HepG2 (cell line): ENCODE results near the gene FAM120B. TPM values are rescaled to one million over a fixed set of nuclear protein-coding genes. Genes with fewer than 3 reads are reported as not detected.
A peak's percentile ranks its signal among the peaks of the same experiment; 100 is the strongest.

Experiments used
- ATAC-seq: fragments of 200-7000 bp; cut with Tn5 transposase; 3 replicates; pipeline ENCODE4 v1.9.1; 2020; ENCODE audit warnings: mild to moderate bottlenecking, moderate library complexity
- BruUV-seq: library from RNA; stranded (reverse); fragments of 400-500 nt; replicated peaks from 2 replicates; lab custom pipeline; 2021; lab: Mats Ljungman, UMichigan
- CTCF ChIA-PET: fragments of 300-600 bp; formaldehyde crosslinking; extraction: SDS; loops from one replicate; lab custom pipeline; 2021; ENCODE audit warnings: low total read pairs, inconsistent platforms, low intra/inter-chr PET ratio; lab: Yijun Ruan, JAX
- POLR2A ChIA-PET: fragments of 350-600 bp; sonication (Branson Sonifier 250); formaldehyde crosslinking; loops from one replicate; lab custom pipeline; 2020; ENCODE audit warnings: antibody characterized with exemption, inconsistent platforms; lab: Yijun Ruan, JAX
- DNase-seq: peaks from one replicate; pipeline ENCODE4 v3.0.0-alpha.2; 2015; ENCODE audit warnings: low spot score
- FAIRE-seq: peaks from 3 replicates; lab custom pipeline; 2011; peaks lifted over from hg19 to GRCh38; lab: Jason Lieb, UNC
- H2AFZ ChIP-seq: one replicate; pipeline ENCODE4 v1.6.1; 2011; ENCODE audit warnings: low read length, inconsistent platforms
- H3K27ac ChIP-seq: fragments of 300-600 bp; 3 replicates; pipeline ENCODE4 v1.8.0; 2011; ENCODE audit warnings: mixed run types, mild to moderate bottlenecking, mixed read lengths, low read length, inconsistent platforms; ENCODE audit not compliant: insufficient read depth; ENCODE audit errors: extremely low read length
- H3K27me3 ChIP-seq, 2 experiments: fragments of 200-600 bp in 1 of 2; 2 replicates in 1 of 2; 3 replicates in 1 of 2; pipeline versions ENCODE4 v1.6.0 to v1.8.0; 2011; ENCODE audit warnings: low read length in 2 of 2, mild to moderate bottlenecking in 2 of 2, moderate library complexity in 2 of 2, inconsistent platforms in 1 of 2; ENCODE audit not compliant: insufficient read depth in 2 of 2, control insufficient read depth in 1 of 2
- H3K36me3 ChIP-seq, 2 experiments: fragments of 200-600 bp in 1 of 2; replicated peaks in 1 of 2; 2 replicates in 1 of 2; 3 replicates in 1 of 2; pipeline versions ENCODE4 v1.5.1 to v1.8.0; 2011; ENCODE audit warnings: low read length in 2 of 2, inconsistent platforms in 1 of 2; ENCODE audit not compliant: insufficient read depth in 2 of 2, control insufficient read depth in 1 of 2
- H3K4me1 ChIP-seq: 2 replicates; pipeline ENCODE4 v1.5.1; 2012; ENCODE audit warnings: low read length, inconsistent platforms; ENCODE audit not compliant: insufficient read depth
- H3K4me2 ChIP-seq: 2 replicates; pipeline ENCODE4 v1.6.0; 2011; ENCODE audit warnings: low read depth, low read length, inconsistent platforms
- H3K4me3 ChIP-seq, 3 experiments: fragments of 200-600 bp in 1 of 3; sonication (generic), shearing (Covaris generic) in 1 of 3; replicated peaks in 1 of 3; 2 replicates each; pipeline ENCODE4 v1.5.1; 2011 to 2016; ENCODE audit warnings: low read length in 3 of 3, inconsistent platforms in 2 of 3, low read depth in 2 of 3, mild to moderate bottlenecking in 2 of 3, control low read depth in 1 of 3, mixed read lengths in 1 of 3; ENCODE audit not compliant: insufficient read depth in 1 of 3
- H3K79me2 ChIP-seq: one replicate; pipeline ENCODE4 v1.6.1; 2011; ENCODE audit warnings: low read length, inconsistent platforms; ENCODE audit not compliant: insufficient read depth
- H3K9ac ChIP-seq: 2 replicates; pipeline ENCODE4 v1.6.0; 2011; ENCODE audit warnings: mild to moderate bottlenecking, low read depth, low read length, inconsistent platforms; ENCODE audit not compliant: insufficient read depth
- H3K9me3 ChIP-seq: 2 replicates; pipeline ENCODE4 v1.5.1; 2012; ENCODE audit warnings: mild to moderate bottlenecking, low read length
- H4K20me1 ChIP-seq: 2 replicates; pipeline ENCODE4 v1.6.0; 2011; ENCODE audit warnings: inconsistent platforms, mild to moderate bottlenecking, low read length, moderate library complexity; ENCODE audit not compliant: insufficient read depth
- CEBPB ChIP-seq: IDR thresholded peaks from 2 replicates; pipeline ENCODE4 v1.6.1; 2011; ENCODE audit warnings: low read depth, low read length, improper control_type of control experiment, borderline replicate concordance
- PATZ1 ChIP-seq: sonication (generic); formaldehyde crosslinking; IDR thresholded peaks from 2 replicates; pipeline ENCODE4 v1.4.0; 2020; ENCODE audit warnings: missing genetic modification reagents
- TERF1 ChIP-seq: sonication (generic); formaldehyde crosslinking; IDR thresholded peaks from 2 replicates; pipeline ENCODE4 v1.8.0; 2022; ENCODE audit warnings: mild to moderate bottlenecking, missing genetic modification reagents, moderate library complexity
- ZBTB7A ChIP-seq: sonication (generic); formaldehyde crosslinking; IDR thresholded peaks from 2 replicates; pipeline ENCODE4 v1.8.0; 2022; ENCODE audit warnings: mild to moderate bottlenecking, missing genetic modification reagents
- ZNF350 ChIP-seq: sonication (generic); formaldehyde crosslinking; IDR thresholded peaks from 2 replicates; pipeline ENCODE4 v1.4.0; 2020; ENCODE audit warnings: mild to moderate bottlenecking, low read depth, missing genetic modification reagents, borderline replicate concordance
- ZNF772 ChIP-seq: sonication (generic); formaldehyde crosslinking; IDR thresholded peaks from 2 replicates; pipeline ENCODE4 v1.5.0; 2020; ENCODE audit warnings: mild to moderate bottlenecking, missing genetic modification reagents
- ZNF800 ChIP-seq: sonication (generic); formaldehyde crosslinking; IDR thresholded peaks from 2 replicates; pipeline ENCODE4 v1.4.0; 2020; ENCODE audit warnings: missing genetic modification reagents
- WGBS: methylation state at CpG from one replicate; pipeline ENCODE4 v1.1.6; 2017; ENCODE audit warnings: low lambda C conversion rate; 5-methylcytosine and 5-hydroxymethylcytosine counted together
- in situ Hi-C: cut with HindIII; loops from 2 replicates; pipeline ENCODE4 v1.10.0; 2017; ENCODE audit warnings: low pct_unique_long_range_greater_than_20kb; ENCODE audit not compliant: extremely low pct_ligation_motif_present
- intact Hi-C: fragments of 100-400 bp; cut with micrococcal nuclease; formaldehyde crosslinking; loops from one replicate; pipeline ENCODE4 v1.10.0; 2022; ENCODE audit not compliant: unreplicated experiment
- polyA plus RNA-seq, 8 experiments: library from polyadenylated mRNA; depleted of rRNA in 3 of 8; stranded (reverse) in 7 of 8; unstranded in 1 of 8; fragments of >200 nt; fragmentation: Illumina TruSeq in 4 of 8; extraction: Trizol in 4 of 8; gene quantifications; 2 replicates each; pipeline versions ENCODE4 v1.2.1 to v1.2.3, GENCODE V29; 2011 to 2016; ENCODE audit warnings: low read depth in 4 of 8, missing spikeins in 1 of 8, mixed read lengths in 1 of 8; ENCODE audit not compliant: insufficient read depth in 1 of 8
- total RNA-seq, 5 experiments: library from RNA; depleted of rRNA; stranded (reverse); fragments of >200 nt; fragmentation: Illumina TruSeq; extraction: Trizol; gene quantifications; 2 replicates each; pipeline ENCODE4 v1.2.3, GENCODE V29; 2016; ENCODE audit warnings: low read depth in 1 of 5

The FAM120B gene
- total and polyA plus RNA-seq, 2 of the 13 experiments (the other 11 are each of a cell fraction or from before 2014, with no cell fraction given), result 9.2 to 10.7 TPM

GRCh38 chr6:170451762-170452651 lies 145.4 kb downstream of the FAM120B start:
- Histone ChIP-seq H3K4me1 (no peaks in the 10 kb centered on the region), H3K9ac (no peak overlapping the region), H3K36me3 (no peaks in the 10 kb centered on the region), H2AFZ (no peak overlapping the region), H3K4me3 (no peak overlapping the region), H3K9me3 (no peaks in the 10 kb centered on the region), H4K20me1 (no peaks in the 10 kb centered on the region; the same call in 1 of the 2 replicates), H3K27ac (no peak overlapping the region), H3K4me2 (no peak overlapping the region), H3K27me3 (peaks cover 6 to 64% of the 10 kb centered on the region in 2 experiments; a peak in 4 of 5 replicates), H3K79me2 (no peaks in the 10 kb centered on the region)
- FAIRE-seq (no peak), DNase-seq (no peak), ATAC-seq (no peak)
- POLR2A ChIA-PET, result no interaction called here
- no TSS peak for BruUV-seq
- no peak for TF ChIP-seq ZNF772 (CRISPR knock-in tag)
- 0 out of 2 replicates have a peak, but pooled peaks have one; percentile 6 for TF ChIP-seq ZNF350 (CRISPR knock-in tag)
- peak; percentile 53 for TF ChIP-seq PATZ1 (CRISPR knock-in tag)
- no peak for TF ChIP-seq TERF1 (CRISPR knock-in tag)
- TF ChIP-seq ZBTB7A, result 0 out of 2 replicates have a peak, but pooled peaks have one; percentile 19
- TF ChIP-seq ZNF800 (CRISPR knock-in tag), result no peak
- TF ChIP-seq CEBPB, result no peak
- in situ Hi-C loops (no loop called here), intact Hi-C loops (no loop called here)
- 41% methylated on average over 7 of the region's 20 CpGs for WGBS
- CTCF ChIA-PET, result no interaction called here
